Melanocyte of skin (primary cell): Measurements from ENCODE around the gene SMIM41. TPM values are rescaled to one million over a fixed set of nuclear protein-coding genes. Genes with fewer than 3 reads are reported as not detected.

Experiments used
- total RNA-seq, 2 donors: library from RNA; depleted of rRNA; stranded (reverse); fragments of >200 nt; gene quantifications; 2 replicates each; pipeline ENCODE4 v1.2.3, GENCODE V29; 2012

The SMIM41 gene
- total RNA-seq = not detected

DNA sequence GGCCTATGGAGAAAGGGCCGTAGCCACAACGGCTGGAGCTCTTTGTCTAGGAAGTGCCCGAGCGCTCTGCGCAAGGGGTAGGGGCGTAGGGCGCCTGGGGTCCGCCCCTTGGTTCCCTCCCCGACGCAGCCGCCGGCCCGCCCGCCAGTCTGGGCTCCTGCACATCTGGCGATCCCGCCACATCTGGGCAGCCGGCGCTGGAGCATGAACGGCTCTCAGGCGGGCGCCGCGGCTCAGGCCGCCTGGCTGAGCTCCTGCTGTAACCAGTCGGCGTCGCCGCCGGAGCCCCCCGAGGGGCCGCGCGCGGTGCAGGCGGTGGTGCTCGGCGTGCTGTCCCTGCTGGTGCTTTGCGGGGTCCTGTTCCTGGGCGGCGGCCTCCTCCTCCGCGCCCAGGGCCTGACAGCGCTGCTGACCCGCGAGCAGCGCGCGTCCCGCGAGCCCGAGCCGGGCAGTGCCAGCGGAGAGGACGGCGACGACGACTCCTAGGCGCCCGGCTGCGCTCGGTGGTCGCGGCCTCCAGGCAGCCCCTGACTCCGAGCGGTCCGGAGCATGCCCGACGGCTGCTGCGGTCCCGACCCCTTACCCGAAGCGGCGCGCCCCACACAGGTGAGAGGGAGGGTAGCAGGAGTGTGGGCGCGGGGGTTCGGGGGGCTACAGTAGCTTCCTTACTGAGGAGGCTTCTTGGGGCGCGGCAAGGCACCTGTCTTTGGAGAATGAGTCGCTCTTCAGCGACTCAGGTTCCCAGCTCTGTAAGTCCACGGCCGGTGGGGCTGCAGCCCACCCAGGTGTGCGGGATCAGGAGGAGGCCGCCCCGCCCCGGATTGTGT, at the start of gene SMIM41:
Gene SMIM41, plus strand, starts transcription at position 129 of the 827 bp plus-strand sequence. Its CDS starts 76 bp downstream, at position 205.

GRCh38 chr12:52050758-52051541, 28.6 kb upstream of the SMIM41 start, which contains the start of gene NR4A1:
Gene NR4A1 (plus strand): TSS chr12:52051442. CDS start chr12:52054329, 2,887 bp downstream.

DNA sequence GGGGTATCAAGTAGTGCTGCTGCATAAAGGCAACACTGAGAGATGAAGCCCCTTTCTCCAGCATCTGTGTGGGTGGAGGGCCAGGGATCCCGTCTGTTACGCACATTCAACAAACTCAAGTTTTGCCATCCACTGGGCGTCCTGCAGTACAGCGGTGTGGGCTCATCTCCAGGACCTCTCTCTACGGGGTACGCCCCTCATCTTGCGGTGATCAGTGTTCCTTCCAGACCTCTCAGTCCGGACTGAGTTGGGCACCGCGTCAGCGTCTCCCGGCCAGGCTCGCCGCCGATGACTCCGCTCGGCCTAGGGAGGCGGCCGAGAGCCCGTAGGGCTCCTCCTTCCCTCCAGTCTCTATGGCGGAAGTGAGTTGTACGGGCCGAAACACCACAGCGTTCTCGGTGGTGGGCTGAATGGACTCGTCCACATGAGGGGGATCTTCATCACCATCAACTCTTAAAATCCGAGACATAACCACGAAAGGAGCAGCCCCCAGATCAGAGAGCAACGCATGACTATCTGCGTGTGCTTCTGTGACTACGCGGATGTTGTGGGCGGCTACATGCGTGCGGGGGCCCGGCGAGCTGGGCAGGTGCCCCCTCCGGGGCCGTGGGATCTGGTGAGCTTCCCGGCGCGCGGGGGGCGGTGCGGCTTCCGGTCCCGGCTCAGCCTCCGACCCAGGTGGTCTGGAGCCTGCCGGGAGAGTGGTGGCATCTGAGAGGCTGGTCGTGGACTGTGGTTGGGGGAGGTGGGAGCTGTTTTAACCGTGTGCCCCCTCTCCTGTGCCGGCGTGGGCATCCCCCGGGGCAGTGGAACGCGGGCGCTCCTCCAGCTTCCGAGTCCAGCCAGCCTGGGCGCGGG, 9.9 kb upstream of the SMIM41 start, which contains the start of gene ATG101:
Gene ATG101, plus strand, starts transcription at position 652 of the 858 bp plus-strand sequence. CDS start 3,673 bp downstream, outside the sequence.

Other genes with a start within 250 kb of the SMIM41 start
- gene FIGNL2, start 231.0 kb upstream of the SMIM41 start, total RNA-seq = under 1 TPM in 1 of 2 donors, not detected in 1; under 0.01 TPM
- gene ANKRD33, start 191.6 kb upstream of the SMIM41 start, total RNA-seq = not detected
- under 1 TPM; 0.34 to 1.00 TPM for gene ACVRL1, start 172.2 kb upstream of the SMIM41 start, total RNA-seq
- 1 to 10 TPM; 6.5 to 7.7 TPM for gene ACVR1B, start 128.0 kb upstream of the SMIM41 start, total RNA-seq
- gene TAMALIN, start 72.8 kb upstream of the SMIM41 start, total RNA-seq = 10 to 100 TPM; 32.0 to 52.0 TPM
- gene NR4A1, start 28.3 kb upstream of the SMIM41 start, total RNA-seq = 10 to 100 TPM in 1 of 2 donors, 1 to 10 TPM in 1; 7.2 to 11.0 TPM
- 10 to 100 TPM; 33.4 to 70.6 TPM for gene ATG101, start 9.7 kb upstream of the SMIM41 start, total RNA-seq
- gene KRT80, start 112.3 kb downstream of the SMIM41 start, total RNA-seq = under 1 TPM in 1 of 2 donors, not detected in 1; under 0.01 TPM
- gene KRT7, start 153.5 kb downstream of the SMIM41 start, total RNA-seq = under 1 TPM; under 0.01 to 1.00 TPM
- gene KRT86, start 194.9 kb downstream of the SMIM41 start, total RNA-seq = not detected
- not detected for gene KRT81, start 211.8 kb downstream of the SMIM41 start, total RNA-seq
- not detected for gene KRT83, start 241.7 kb downstream of the SMIM41 start, total RNA-seq